CD14-positive monocyte (primary cell): Measurements from ENCODE around the gene MT1B. TPM values are rescaled to one million over a fixed set of nuclear protein-coding genes. Genes with fewer than 3 reads are reported as not detected.
A peak's percentile ranks its signal among the peaks of the same experiment; 100 is the strongest.

ENCODE experiments used
- DNase-seq, 3 donors: peaks; one replicate each; pipeline ENCODE4 v3.0.0-alpha.2; 2011 to 2022
- H2AFZ ChIP-seq: 2 replicates; pipeline ENCODE4 v1.6.0; 2012; ENCODE audit warnings: mild to moderate bottlenecking, low read depth, low read length, inconsistent platforms; ENCODE audit not compliant: insufficient read depth, poor library complexity, severe bottlenecking
- H3K27ac ChIP-seq, 2 donors: 1 replicate in 1 of 2; 2 replicates in 1 of 2; pipeline ENCODE4 v1.5.1; 2012 to 2013; ENCODE audit warnings: low read length in 2 of 2, control low read depth in 1 of 2, inconsistent platforms in 1 of 2, low read depth in 1 of 2, mild to moderate bottlenecking in 1 of 2
- H3K27me3 ChIP-seq, 2 donors: one replicate each; pipeline versions ENCODE4 v1.6.0 to v1.6.1; 2011 to 2013; ENCODE audit warnings: low read length in 2 of 2; ENCODE audit not compliant: control insufficient read depth in 2 of 2, insufficient read depth in 2 of 2
- H3K36me3 ChIP-seq, 2 donors: replicated peaks in 1 of 2; 1 replicate in 1 of 2; 2 replicates in 1 of 2; pipeline versions ENCODE4 v1.5.1 to v1.6.1; 2012 to 2013; ENCODE audit warnings: low read length in 2 of 2, control low read depth in 1 of 2, inconsistent platforms in 1 of 2, mild to moderate bottlenecking in 1 of 2; ENCODE audit not compliant: insufficient read depth in 2 of 2, control insufficient read depth in 1 of 2
- H3K4me1 ChIP-seq, 2 donors: 1 replicate in 1 of 2; 2 replicates in 1 of 2; pipeline versions ENCODE4 v1.5.1 to v1.6.1; 2012 to 2013; ENCODE audit warnings: low read length in 2 of 2, control low read depth in 1 of 2, inconsistent platforms in 1 of 2, mild to moderate bottlenecking in 1 of 2, moderate library complexity in 1 of 2; ENCODE audit not compliant: insufficient read depth in 2 of 2, control insufficient read depth in 1 of 2
- H3K4me2 ChIP-seq: replicated peaks from 2 replicates; pipeline ENCODE3; 2012; ENCODE audit warnings: low read length, moderate library complexity, mild to moderate bottlenecking; ENCODE audit not compliant: poor library complexity, severe bottlenecking; ENCODE audit errors: extremely low read depth
- H3K4me3 ChIP-seq, 3 experiments: fragments of 200-600 bp in 1 of 3; sonication (generic) in 1 of 3; replicated peaks in 1 of 3; 1 replicate in 2 of 3; 2 replicates in 1 of 3; pipeline ENCODE4 v1.5.1; 2011 to 2013; ENCODE audit warnings: low read length in 3 of 3, mild to moderate bottlenecking in 3 of 3, control low read depth in 2 of 3, low read depth in 2 of 3, inconsistent platforms in 1 of 3, moderate library complexity in 1 of 3
- H3K79me2 ChIP-seq: 2 replicates; pipeline ENCODE4 v1.6.0; 2012; ENCODE audit warnings: mild to moderate bottlenecking, control low read depth, inconsistent platforms, low read length, moderate library complexity; ENCODE audit not compliant: insufficient read depth
- H3K9ac ChIP-seq: 2 replicates; pipeline ENCODE4 v1.6.0; 2017; ENCODE audit warnings: low read length, mild to moderate bottlenecking; ENCODE audit not compliant: insufficient read depth, poor library complexity, severe bottlenecking
- H3K9me3 ChIP-seq, 2 donors: replicated peaks in 1 of 2; 1 replicate in 1 of 2; 2 replicates in 1 of 2; pipeline versions ENCODE4 v1.5.1 to v1.6.1; 2012 to 2013; ENCODE audit warnings: low read length in 2 of 2, control low read depth in 1 of 2; ENCODE audit not compliant: control insufficient read depth in 1 of 2, insufficient read depth in 1 of 2
- H4K20me1 ChIP-seq: 2 replicates; pipeline ENCODE4 v1.6.0; 2012; ENCODE audit warnings: mild to moderate bottlenecking, low read length, control low read depth, moderate library complexity; ENCODE audit not compliant: insufficient read depth
- H3K27ac Mint-ChIP-seq, 7 donors: one replicate each; pipeline ENCODE4 v1.8.0; 2020; ENCODE audit warnings: mild to moderate bottlenecking in 7 of 7, mixed read lengths in 7 of 7, moderate library complexity in 6 of 7, inconsistent platforms in 2 of 7
- H3K27me3 Mint-ChIP-seq, 3 donors: one replicate each; pipeline ENCODE4 v1.8.0; 2021 to 2022; ENCODE audit warnings: low read depth in 3 of 3, mild to moderate bottlenecking in 3 of 3, mixed read lengths in 3 of 3, moderate library complexity in 3 of 3, inconsistent platforms in 1 of 3
- H3K36me3 Mint-ChIP-seq, 2 donors: one replicate each; pipeline ENCODE4 v1.8.0; 2020; ENCODE audit warnings: mixed read lengths in 2 of 2, inconsistent platforms in 1 of 2, mild to moderate bottlenecking in 1 of 2
- H3K4me1 Mint-ChIP-seq: one replicate; pipeline ENCODE4 v1.8.0; 2020; ENCODE audit warnings: mild to moderate bottlenecking, mixed read lengths
- H3K4me3 Mint-ChIP-seq, 2 donors: one replicate each; pipeline ENCODE4 v1.8.0; 2020; ENCODE audit warnings: mild to moderate bottlenecking in 2 of 2, mixed read lengths in 2 of 2, moderate library complexity in 1 of 2
- H3K9me3 Mint-ChIP-seq, 7 donors: one replicate each; pipeline ENCODE4 v1.8.0; 2020 to 2022; ENCODE audit warnings: mixed read lengths in 7 of 7, mild to moderate bottlenecking in 6 of 7, moderate library complexity in 6 of 7, inconsistent platforms in 2 of 7
- CTCF ChIP-seq: fragments of 200-600 bp; IDR thresholded peaks from one replicate; pipeline ENCODE4 v1.8.0; 2022; ENCODE audit warnings: antibody characterized with exemption, mild to moderate bottlenecking
- WGBS: methylation state at CpG from one replicate; pipeline ENCODE4 v1.1.5; 2013; ENCODE audit warnings: missing lambda C conversion rate; ENCODE audit not compliant: insufficient coverage; 5-methylcytosine and 5-hydroxymethylcytosine counted together
- intact Hi-C, 2 donors: fragments of 100-400 bp; cut with micrococcal nuclease; formaldehyde crosslinking; loops; one replicate each; pipeline versions ENCODE4 v1.15.0 to v1.15.1; 2023
- polyA plus RNA-seq, 3 donors: library from polyadenylated mRNA; depleted of rRNA in 1 of 3; unstranded in 2 of 3; stranded (reverse) in 1 of 3; fragments of 300-500 nt in 2 of 3; fragments of >200 nt in 1 of 3; fragmentation: Illumina TruSeq in 2 of 3; gene quantifications; 1 replicate in 2 of 3; 2 replicates in 1 of 3; pipeline ENCODE4 v1.2.3, GENCODE V29; 2012 to 2021

The MT1B gene
- polyA plus RNA-seq, 3 donors, result not detected

DNA sequence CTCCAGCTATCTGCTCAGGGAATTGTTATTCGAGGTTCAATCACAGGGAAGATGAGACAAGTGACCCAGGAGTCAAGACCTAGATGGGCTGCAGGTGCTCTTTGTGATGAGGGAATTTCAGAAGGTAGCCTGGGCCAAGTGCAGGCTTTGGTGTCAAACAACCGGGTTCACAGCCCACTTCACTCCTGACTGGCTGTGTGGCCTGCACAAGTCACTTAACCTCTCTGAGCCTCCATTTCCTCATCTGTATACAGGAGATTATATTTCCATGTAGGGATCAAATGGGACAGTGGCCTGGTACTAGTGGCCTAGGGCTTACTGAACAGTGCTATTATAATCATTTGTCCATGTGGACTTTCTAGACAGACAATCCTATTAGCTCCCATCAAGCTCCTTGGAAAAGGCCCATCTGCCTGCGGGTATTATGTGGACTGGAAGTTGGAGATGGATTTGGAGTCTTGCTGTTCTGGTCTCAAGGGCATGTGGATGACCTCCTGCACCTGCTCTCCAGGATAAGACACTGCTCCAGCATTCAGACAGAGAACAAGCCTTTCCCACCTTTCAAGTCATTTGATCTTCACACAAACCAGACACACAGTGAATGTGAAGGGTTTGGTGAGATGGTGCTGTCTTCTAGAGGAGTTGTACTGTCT, 27.5 kb downstream of the MT1B start:
- intact Hi-C loops, result no loop called here
- Histone ChIP-seq H2AFZ (no peak overlapping the region), H3K4me2 (no peak overlapping the region), H3K9me3 (peaks cover 0 to 11% of the 10 kb centered on the region in 2 donors), H3K27ac (no peak overlapping the region), H3K36me3 (no peaks in the 10 kb centered on the region), H3K79me2 (no peaks in the 10 kb centered on the region), H3K4me3 (no peak overlapping the region), H3K27me3 (peaks cover 14 to 32% of the 10 kb centered on the region in 2 donors), H3K4me1 (peaks cover 15 to 24% of the 10 kb centered on the region in 2 donors), H4K20me1 (no peaks in the 10 kb centered on the region), H3K9ac (no peak overlapping the region)
- 100% methylated on average over 1 of the region's 3 CpGs for WGBS
- no peak overlapping the region for H3K27ac Mint-ChIP-seq
- H3K4me3 Mint-ChIP-seq, result no peak overlapping the region
- H3K27me3 Mint-ChIP-seq, result peaks cover 39 to 42% (median 40%) of the 10 kb centered on the region in 3 donors
- peaks cover 7 to 8% of the 10 kb centered on the region in 2 donors for H3K36me3 Mint-ChIP-seq
- no peak for DNase-seq
- H3K4me1 Mint-ChIP-seq, result peaks cover 33% of the 10 kb centered on the region
- peaks cover 0 to 11% (median 0%) of the 10 kb centered on the region in 7 donors for H3K9me3 Mint-ChIP-seq
- no peak for TF ChIP-seq CTCF

GRCh38 chr16:56679818-56680217, 28.1 kb downstream of the MT1B start:
- H2AFZ ChIP-seq, result no peak overlapping the region
- Mint-ChIP-seq H3K27ac (no peak overlapping the region), H3K9me3 (peaks cover 0 to 11% (median 0%) of the 10 kb centered on the region in 7 donors), H3K36me3 (peaks cover 8 to 9% of the 10 kb centered on the region in 2 donors), H3K4me1 (peaks cover 33% of the 10 kb centered on the region), H3K4me3 (no peak overlapping the region), H3K27me3 (peaks cover 36 to 38% (median 37%) of the 10 kb centered on the region in 3 donors)
- peaks cover 0 to 11% of the 10 kb centered on the region in 2 donors for H3K9me3 ChIP-seq
- intact Hi-C loops, result no loop called here
- 86% methylated on average over 4 of the region's 6 CpGs for WGBS
- peaks cover 15 to 24% of the 10 kb centered on the region in 2 donors for H3K4me1 ChIP-seq
- H3K4me2 ChIP-seq, result no peak overlapping the region
- no peak overlapping the region for H3K9ac ChIP-seq
- H3K79me2 ChIP-seq, result no peaks in the 10 kb centered on the region
- no peaks in the 10 kb centered on the region for H4K20me1 ChIP-seq
- H3K27me3 ChIP-seq, result peaks cover 14 to 30% of the 10 kb centered on the region in 2 donors
- H3K27ac ChIP-seq, result no peak overlapping the region
- H3K4me3 ChIP-seq, result no peak overlapping the region
- TF ChIP-seq CTCF, result no peak
- DNase-seq, result peak in 2 of 3 donors; percentile 2 to 31
- H3K36me3 ChIP-seq, result no peaks in the 10 kb centered on the region
